WTC11 (cell line): Measurements from ENCODE around the gene PLA2G4A.

Experiments used
- AFF4 ChIP-seq: sonication (generic); formaldehyde crosslinking; IDR thresholded peaks from 2 replicates; pipeline ENCODE4 v1.8.1; 2023; ENCODE audit warnings: mild to moderate bottlenecking, missing genetic modification reagents, borderline replicate concordance
- CREM ChIP-seq: sonication (generic); formaldehyde crosslinking; IDR thresholded peaks from 2 replicates; pipeline ENCODE4 v1.8.1; 2022; ENCODE audit warnings: mild to moderate bottlenecking, missing genetic modification reagents, moderate library complexity
- CTCF ChIP-seq: fragments of 200-600 bp; IDR thresholded peaks from 2 replicates; pipeline ENCODE4 v1.8.0; 2022; ENCODE audit warnings: antibody characterized with exemption
- E2F1 ChIP-seq: sonication (generic); formaldehyde crosslinking; IDR thresholded peaks from 2 replicates; pipeline ENCODE4 v1.8.0; 2022; ENCODE audit warnings: mild to moderate bottlenecking, missing genetic modification reagents
- JUN ChIP-seq: sonication (generic); formaldehyde crosslinking; IDR thresholded peaks from 2 replicates; pipeline ENCODE4 v1.8.0; 2023; ENCODE audit warnings: mild to moderate bottlenecking, missing genetic modification reagents
- KAT7 ChIP-seq: sonication (generic); formaldehyde crosslinking; IDR thresholded peaks from 2 replicates; pipeline ENCODE4 v1.8.1; 2023; ENCODE audit warnings: missing genetic modification reagents, mild to moderate bottlenecking, borderline replicate concordance
- MAX ChIP-seq: sonication (generic); formaldehyde crosslinking; IDR thresholded peaks from 2 replicates; pipeline ENCODE4 v1.8.0; 2022; ENCODE audit warnings: mild to moderate bottlenecking, missing genetic modification reagents
- MLX ChIP-seq: sonication (generic); formaldehyde crosslinking; IDR thresholded peaks from 2 replicates; pipeline ENCODE4 v1.8.1; 2023; ENCODE audit warnings: mild to moderate bottlenecking, missing genetic modification reagents, moderate library complexity
- OVOL2 ChIP-seq: fragments of 250-450 bp; sonication (Bioruptor Pico); IDR thresholded peaks from 2 replicates; pipeline ENCODE4 v1.9.0; 2021; ENCODE audit warnings: mild to moderate bottlenecking, borderline replicate concordance
- RELA ChIP-seq: sonication (generic); formaldehyde crosslinking; IDR thresholded peaks from 2 replicates; pipeline ENCODE4 v1.8.1; 2022; ENCODE audit warnings: missing genetic modification reagents, mild to moderate bottlenecking, borderline replicate concordance
- SMAD3 ChIP-seq: sonication (generic); formaldehyde crosslinking; IDR thresholded peaks from 2 replicates; pipeline ENCODE4 v1.8.0; 2022; ENCODE audit warnings: missing genetic modification reagents, mild to moderate bottlenecking, borderline replicate concordance
- TEAD1 ChIP-seq: sonication (generic); formaldehyde crosslinking; IDR thresholded peaks from 2 replicates; pipeline ENCODE4 v1.8.0; 2022; ENCODE audit warnings: mild to moderate bottlenecking, missing genetic modification reagents
- TEAD4 ChIP-seq: sonication (generic); formaldehyde crosslinking; IDR thresholded peaks from 2 replicates; pipeline ENCODE4 v1.8.0; 2022; ENCODE audit warnings: mild to moderate bottlenecking, missing genetic modification reagents
- USF2 ChIP-seq: sonication (generic); formaldehyde crosslinking; IDR thresholded peaks from 2 replicates; pipeline ENCODE4 v1.8.1; 2023; ENCODE audit warnings: mild to moderate bottlenecking, missing genetic modification reagents, moderate library complexity

GRCh38 chr1:186925881-186926669 lies 97.3 kb downstream of the PLA2G4A start:
- TF ChIP-seq MAX (no peak), CTCF (no peak), SMAD3 (CRISPR knock-in tag) (no peak), TEAD1 (no peak), CREM (no peak), USF2 (CRISPR knock-in tag) (no peak), KAT7 (CRISPR knock-in tag) (no peak), TEAD4 (CRISPR knock-in tag) (no peak), MLX (CRISPR knock-in tag) (no peak), RELA (CRISPR knock-in tag) (no peak), AFF4 (CRISPR knock-in tag) (no peak), JUN (CRISPR knock-in tag) (no peak), E2F1 (CRISPR knock-in tag) (no peak), OVOL2 (CRISPR knock-in tag) (no peak)
